Stimulated activated CD8-positive, alpha-beta memory T cell treated with anti-CD3 and anti-CD28 coated beads, Interleukin-4, amount 100 ng/mL, for 48 hours (primary cell): Measurements from ENCODE around the gene QDPR.

ENCODE experiments used
- DNase-seq: peaks from one replicate; pipeline ENCODE4 v3.0.0-alpha.2; 2020

QDPR gene

DNA sequence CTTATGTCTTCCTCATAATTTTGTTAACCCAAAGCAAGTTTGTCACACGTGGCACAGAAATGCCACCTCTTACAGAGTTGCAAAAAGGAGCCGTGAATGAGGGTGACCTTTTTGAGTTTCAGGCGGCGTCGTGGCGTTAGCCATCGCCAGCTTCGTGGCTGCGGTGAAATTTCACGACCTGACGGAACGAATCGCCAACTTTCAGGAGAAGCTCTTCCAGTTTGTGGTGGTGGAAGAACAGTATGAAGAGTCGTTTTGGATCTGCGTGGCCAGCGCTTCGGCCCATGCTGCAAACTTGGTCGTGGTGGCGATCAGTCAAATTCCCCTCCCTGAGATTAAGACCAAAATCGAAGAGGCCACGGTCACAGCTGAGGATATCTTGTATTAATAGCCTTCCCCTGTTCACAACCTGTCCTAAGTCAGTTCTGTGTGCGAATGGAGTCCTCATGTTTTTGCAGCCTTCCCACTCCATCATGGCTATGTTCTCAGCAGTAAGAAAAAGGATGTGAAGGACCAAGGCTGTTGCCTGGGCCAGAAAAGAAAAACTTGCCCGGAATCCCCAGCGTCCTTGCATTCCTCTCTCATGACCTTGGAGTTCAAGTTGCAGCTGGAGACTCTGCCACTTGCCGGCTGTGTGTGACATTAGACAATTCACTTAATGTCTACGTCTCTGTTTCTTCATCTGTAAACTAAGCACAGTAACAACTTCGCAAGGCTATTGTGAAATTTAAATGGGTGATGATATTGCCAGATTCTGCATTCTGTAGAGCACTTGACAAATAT, 15.0 kb upstream of the QDPR start:
- DNase-seq, result no peak

DNA sequence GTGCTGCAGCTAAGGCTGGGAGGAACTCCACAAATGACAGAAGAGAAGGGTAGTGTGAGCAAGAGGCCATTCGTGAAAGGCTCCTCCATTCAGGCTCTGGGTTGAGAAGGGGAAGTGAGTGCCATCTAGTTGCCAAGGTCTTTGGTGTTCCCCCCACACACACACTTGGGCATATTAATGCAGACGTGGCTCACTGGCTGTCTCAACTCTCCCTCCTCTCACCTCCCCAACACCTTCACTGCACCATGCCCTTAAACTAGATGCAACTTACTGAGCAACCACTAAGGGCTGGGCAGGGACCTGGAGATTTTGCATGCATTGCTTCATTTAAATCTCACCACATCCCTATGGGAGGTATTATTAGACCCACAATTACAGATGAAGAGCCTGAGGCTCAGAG, 11.8 kb upstream of the QDPR start:
- no peak for DNase-seq

DNA sequence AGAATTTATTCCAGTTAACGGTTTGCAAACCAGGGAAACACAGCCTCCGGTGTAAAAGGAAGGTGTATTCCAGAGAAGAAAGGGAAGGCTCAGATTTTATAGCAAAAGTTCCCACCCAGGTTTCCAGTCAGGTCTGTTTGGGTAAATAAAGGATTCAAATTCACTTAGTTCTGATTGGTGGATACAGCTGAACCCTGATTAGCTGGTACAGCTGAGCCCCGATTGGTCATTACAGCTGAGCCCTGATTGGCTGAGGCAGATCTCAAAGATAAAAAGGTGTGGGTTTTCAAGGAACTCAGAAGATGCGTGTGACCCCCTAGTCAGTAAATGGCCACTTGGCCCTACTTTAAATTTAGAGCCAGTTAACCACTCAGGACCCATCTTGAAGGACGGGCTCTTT, 9.7 kb upstream of the QDPR start:
- no peak for DNase-seq

DNA sequence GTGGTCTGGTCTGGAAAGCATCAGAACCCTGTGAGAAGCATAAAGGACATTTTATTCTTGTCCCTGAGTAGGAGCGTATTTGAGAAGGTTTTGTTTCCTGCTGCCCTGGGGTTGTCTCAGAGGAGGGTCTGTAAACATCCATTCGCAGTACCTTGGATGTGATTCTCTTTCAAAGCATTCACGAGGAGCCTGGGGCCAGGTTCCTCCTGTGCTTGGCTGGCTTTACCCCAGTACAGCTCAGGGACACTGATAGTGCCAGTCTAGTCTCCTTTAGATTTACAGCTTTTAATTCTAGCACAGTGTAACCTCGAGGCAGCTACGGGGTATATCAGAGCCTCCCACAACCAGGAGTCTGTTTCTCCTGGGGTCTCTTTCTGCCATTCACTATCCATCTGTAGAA, 5.8 kb upstream of the QDPR start:
- no peak for DNase-seq

DNA sequence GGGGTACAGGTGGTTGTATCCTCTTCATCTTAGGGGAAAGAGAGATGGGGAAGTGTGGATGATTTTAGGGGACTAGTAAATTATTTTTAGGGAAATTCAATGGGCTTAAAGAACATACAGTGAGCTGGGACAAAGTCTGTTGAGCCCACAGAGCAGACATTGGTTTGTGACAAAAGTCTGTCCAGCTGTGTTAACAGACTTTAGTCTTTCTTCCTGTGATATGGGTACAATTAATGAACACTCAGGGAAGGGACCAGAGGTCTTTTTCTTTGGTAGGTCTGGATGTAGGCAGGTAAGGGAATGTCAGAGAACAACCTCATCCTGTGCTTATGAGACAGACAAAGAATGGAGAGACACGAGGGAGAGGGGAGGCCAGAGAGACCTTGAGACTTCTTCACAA, 5.1 kb upstream of the QDPR start:
- DNase-seq, result no peak

DNA sequence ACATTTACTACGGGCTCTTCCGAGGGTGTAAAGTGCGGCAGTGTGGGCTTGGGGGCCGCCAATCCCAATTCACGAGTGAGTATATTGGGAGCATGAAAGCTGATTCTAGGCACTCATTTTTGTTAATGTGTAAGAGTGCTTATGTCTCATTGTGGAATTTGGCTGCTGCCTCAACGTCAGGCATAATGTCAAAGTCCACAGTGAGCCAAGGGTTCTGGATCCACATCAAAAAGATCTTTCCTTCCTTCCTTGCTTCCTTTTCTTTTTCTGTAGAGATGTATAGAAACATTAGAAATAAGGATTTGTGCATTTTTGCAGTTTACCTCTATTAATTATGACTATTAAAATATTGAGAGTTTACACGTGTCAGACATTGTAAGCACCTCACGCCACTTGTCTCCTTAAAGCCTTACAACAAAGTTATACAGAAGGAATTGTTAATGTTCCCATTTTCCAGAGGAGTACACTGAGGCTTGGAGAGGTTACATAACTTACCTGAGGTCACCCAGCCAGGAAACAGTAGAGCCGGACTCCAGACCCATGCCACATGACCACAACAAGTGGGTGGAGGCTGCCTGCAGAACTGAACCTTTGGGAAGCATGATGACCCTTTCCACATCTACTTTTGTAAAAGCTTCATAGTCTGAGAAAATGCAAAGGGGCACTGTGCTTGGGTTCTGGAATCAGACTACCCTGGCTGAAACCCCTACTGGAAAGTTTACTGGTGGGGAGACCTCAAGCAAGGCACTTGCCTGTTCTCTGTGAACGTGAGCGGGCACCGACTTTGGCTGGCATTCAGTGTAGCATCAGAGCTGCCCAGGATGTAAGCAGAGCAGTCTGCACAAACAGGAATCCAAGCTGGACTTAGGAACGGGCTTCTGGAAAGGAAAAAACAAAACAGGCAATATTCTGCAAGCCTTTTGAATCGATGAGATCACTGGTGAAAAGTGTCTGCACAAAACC, 3.8 kb upstream of the QDPR start:
- no peak for DNase-seq

DNA sequence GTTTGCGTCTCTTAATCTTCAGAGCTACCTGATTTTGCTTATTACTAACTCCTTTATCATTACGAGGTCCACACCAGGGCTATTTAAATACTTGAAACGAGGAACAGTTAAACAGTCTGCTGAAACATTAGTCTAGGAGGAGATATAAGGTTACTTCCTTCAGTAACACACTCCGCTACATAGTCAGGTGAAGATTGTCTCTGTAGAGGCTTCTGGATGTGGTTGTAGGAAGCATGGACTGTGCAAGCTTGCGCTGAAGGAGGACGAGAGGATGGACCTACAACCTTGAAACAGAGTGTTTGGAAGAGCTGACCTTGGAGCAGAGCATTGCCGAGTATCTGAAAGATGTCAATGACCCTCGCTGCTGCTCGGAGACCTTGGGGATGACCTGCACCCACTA, 3.0 kb upstream of the QDPR start, which contains the start of gene CLRN2:
Gene CLRN2, plus strand, starts transcription at position 301 of the 400 bp plus-strand sequence. CDS start 102 bp downstream, outside the sequence.
- DNase-seq, result no peak

DNA sequence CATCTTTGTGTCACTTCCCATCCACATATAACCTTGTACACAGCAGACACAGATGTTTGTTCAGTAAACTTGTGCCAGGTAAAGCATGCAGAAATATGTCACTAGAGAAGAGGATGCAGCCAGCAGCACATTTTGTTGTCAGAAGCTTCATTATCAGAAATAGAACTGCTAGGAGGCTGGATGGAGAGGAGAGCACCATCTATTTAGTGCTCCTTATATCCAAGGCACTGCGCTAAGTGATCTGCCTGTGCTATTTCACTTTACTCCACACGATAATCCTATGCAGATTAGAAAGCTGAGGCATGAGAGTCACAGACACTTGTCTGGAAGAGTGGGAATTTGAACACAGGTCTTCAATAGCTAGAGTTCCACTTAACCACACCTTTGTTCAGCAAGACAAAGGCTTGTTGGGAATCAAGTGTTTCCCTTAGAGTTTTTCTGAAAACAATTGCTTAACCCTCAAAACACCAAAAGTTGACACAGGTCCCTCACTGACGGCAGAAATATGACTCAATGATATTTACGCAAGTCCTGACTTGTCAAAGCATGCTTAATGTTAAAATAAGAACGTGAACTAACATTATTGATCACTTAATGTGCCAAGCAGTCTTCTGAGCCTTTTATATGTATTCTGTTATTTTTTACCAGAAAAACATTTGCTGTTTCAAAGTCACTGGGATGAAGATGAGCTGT, 1.2 kb upstream of the QDPR start:
- DNase-seq, result no peak

DNA sequence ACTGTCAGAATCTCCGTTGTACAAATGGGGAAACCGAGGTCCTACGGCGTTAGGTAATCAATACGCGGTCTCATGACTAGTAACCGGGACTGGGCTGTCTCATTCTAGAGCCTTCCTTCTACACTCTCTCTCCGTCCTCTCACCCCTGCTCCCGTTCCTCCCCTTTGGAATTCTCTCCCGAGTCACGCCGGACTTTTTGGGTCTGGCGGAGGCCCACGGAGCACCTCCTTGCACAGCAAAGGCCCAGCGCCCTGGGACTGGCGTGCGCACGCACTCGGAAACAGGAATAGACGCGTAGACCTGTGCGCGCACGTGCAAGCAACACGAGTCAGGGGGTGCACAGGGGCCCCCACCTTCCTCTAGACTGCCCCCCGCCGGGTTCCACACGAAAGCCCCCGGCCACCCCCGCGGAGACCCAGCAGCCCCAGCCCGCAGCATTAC, 361 bp downstream of the QDPR start:
- DNase-seq, result peak; percentile 72

DNA sequence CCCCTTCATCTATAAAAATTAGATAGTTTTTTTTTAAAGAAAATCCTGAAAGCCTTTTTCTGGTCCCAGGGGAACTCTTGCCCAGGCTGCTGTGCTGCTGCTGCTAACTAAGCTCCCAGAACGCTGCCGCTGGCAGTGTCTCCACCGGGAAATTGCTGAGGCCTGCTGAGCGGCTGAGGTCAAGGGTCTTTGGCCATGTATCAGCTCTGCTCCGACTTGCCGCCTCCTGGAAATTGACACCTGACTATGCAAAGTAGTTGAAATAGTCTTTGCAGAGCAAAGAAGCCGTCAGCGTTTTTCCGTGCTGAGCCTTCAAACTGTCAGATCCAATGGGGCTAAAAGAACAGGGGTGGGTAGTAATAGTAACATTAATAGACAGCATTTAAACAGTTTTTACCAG, 839 bp downstream of the QDPR start:
- no peak for DNase-seq

DNA sequence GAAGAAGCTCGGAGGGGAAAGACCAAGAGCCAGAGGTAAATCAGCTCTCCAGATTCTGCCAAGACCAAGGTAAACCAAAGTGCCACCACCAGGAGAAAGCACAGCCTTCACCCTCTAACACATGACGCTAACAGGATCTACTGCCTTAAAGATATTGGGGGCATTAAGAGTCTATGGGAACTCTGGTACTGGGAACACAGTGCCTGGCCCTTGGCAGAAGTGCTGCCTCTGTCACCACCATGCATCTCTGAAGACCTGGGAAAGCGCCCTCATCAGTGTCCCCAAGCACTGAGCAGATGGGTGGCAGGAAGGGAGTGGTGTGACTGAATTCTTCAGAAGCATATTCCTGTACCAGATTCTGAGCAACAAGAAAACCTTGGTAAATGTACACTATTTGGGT, 1.3 kb downstream of the QDPR start:
- no peak for DNase-seq

DNA sequence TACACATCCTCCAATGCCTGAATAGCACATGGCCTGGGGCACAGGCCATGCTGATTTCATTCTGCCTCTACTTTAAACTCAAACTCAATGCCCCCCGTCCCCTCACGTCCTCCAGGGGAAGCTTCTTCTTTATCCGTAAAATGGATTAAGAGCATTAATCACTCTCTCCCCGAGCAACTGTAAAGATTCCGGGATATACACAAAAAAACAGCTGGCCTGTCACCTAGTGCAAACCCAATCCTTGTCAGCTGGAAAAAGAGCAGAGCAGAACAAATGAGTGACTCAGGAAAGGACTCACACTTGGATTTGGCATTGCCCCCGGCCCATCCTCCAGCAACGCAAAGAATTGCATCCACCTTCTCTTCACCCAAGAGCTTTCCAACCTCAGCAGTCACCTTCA, 7.8 kb downstream of the QDPR start:
- no peak for DNase-seq

DNA sequence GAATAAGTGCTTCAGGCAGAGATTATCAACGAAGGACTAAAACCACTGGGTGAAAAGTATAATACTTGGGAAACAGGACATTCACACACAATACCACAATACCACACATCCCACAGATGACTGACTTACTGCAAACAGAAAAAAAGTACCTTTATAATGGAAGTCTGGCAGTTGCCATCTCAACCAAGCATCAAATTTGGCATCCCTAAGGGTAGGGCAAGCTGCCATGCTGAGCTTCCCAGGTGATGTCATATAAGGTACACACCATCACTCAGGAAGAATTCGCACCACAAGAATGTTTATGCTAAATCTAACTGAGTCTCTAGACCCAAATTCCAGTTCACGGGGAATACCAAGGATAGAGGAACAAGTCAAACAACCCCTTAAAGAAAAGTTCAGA, 9.1 kb downstream of the QDPR start:
- DNase-seq, result no peak

DNA sequence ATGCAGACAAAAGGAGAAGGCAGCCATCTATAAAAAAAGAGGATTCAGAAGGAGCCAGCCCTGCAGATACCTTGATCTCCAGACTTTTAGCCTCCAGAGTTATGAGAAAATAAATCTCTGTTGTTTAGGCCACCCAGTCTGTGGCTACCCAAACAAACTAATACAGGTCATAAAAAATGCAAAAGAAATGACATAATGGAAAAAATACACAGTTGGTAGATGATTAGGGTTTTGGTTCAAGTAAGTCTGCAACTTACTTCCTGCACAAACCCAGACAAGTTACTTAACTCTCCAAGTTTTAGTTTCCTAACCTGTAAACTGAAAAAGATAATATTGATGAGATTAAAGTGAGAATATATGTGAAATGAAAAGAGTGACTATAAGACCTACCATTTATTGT, 11.3 kb downstream of the QDPR start:
- DNase-seq, result no peak

DNA sequence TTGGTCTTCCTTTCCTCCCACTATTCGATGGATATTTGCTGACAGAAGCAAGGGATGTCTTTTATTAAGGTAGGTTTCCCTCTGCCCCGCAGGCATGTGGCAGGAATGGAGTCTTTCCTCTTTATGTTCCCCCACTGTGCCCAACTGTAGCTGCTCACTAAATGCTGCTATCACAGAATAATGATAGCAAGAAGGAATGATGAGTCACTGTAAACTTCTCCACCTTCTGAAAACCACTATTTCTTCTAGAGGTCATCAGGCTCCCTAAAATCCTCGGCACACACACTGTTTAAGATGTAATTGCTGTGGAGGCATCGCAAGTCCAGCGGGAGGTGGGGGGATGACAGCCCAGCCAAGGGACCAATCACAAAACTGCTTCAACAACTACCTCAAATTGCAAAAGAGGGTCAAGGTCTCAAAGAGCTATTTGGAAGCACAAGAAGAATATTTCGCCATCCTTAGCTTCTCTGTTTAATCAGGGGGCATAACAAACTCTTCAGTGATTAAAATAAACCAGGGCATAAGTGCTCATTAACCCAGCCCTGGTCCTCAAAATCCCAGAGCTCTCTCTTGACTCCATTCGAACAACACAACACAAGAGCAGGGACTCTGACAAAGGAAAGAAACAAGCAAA, 13.9 kb downstream of the QDPR start:
- no peak for DNase-seq

DNA sequence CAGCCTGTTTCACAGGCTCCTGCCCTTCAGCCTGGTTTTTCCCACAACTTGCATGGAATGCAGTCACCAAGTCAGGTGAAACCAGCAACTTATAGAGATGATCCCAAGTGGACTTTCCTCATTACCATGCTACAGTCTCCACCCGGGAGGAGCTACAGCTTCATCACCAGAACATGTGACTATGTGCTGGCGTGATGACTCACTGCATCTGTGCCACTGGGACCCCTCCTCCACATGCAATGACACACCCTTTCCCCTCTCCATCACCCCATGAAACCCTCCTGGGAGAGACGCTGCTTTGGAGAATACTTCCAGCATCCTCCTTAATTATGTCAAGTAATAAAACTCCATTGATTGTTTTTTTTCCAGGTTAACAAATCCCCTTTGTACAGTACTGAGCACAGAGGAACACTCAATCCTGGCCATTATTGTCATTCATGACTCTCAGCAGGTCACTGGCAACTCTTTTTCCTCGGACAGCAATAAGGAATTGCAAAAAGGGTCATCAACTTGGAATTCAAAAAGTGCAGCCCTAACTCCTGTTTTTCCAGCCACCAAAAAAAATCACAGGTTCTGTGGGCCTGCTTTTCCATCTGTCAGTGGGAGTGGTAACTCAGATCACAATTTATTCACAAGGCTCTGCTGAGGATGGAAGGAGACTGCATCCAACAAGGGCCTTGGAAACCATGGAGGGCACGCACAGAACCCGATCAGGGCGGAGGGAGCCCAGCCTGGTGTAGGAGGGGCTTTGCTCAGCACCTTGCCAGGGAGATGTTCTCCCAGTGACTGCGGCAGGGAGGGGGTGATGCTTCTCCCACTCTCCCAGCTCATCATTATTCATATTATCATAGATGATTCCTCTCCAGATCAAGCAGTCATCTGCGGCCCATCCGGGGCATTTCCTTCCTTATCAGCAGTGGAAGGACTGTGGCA, 17.4 kb downstream of the QDPR start:
- DNase-seq, result no peak

DNA sequence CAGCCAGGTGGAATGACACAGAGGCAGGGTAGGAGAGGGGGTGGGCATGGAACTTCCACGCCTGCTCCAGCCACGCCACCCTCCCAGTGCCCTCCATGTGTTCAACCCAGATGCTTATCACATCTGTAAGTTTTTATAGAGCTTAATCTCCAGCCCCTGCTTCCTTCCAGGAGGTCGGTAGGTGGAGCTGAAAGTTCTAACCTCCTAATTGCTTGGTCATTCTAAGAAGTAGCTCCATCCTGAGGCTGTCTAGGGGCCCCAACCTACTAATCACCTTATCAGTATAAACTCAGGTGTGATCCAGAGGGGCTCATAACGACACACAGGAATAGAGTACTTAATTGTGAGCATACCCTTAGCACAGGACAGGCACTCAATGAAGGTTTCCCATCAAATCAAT, 18.3 kb downstream of the QDPR start:
- DNase-seq, result no peak

DNA sequence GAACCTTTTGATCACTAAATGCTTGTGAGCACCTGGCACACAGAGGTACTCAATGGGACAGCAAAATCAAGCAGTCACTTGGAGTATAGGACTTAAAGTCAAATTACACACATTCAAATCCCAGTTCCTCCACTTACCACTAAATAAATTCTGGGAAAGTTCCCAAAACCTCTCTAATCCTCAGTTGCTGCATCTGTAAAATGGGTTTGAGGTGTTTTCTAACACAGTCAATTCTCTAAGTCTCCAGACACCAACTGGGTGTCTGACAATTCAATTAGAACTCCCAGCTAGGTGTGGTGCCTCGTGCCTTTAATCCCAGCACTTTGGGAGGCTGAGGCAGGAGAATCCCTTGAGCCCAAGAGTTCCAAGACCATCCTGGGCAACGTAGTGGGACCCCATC, 19.0 kb downstream of the QDPR start:
- DNase-seq, result no peak

DNA sequence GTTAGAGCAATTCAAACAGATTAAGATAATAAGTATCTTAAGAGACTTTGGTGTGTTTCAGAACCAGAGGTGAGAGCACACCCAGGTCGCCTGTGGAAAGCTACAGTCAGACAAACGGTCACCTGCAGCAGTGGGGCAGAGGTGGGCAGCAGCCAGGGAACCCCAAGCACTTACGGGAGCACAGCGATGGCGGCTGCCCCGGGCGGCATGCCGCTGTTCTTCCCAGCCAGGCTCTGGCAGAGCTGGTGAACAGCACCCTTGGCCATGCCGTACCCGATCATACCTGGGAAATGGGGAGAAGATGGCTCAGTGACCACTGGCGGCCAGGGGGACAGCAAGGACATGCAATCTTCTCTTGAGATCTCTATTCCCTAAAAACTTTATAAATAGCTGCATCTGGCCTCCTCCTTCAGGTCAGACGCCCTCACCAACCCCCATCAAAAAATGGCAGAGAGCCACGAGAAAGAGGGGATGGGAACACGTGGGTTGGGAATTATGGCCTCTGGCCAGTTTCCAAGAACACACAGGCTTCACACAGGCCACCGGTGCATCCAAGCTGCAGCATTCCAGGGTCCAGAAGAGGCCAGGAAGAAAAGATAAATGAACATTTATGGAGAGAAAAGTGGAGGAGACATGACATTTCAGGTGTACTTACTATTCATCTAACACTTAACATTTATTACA, 19.7 kb downstream of the QDPR start:
- no peak for DNase-seq

DNA sequence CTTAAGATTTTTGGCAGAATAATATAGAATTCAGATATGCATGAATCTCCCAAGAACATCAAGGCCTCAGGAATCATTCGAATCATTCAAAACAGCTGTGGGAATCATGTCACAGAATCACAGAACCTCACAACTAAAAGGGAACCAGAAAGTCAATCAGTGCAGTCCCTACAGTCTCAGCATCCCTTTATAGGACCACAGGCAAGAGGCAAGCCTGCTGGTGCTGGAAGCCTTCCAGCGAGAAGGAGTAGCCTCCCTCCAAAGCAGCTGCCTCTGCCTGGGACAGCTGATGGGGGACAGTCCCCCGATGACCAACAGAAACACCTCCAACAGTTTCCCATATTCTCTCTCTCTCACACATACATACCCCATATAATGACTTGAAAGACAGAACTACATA, 20.7 kb downstream of the QDPR start:
- DNase-seq, result no peak

DNA sequence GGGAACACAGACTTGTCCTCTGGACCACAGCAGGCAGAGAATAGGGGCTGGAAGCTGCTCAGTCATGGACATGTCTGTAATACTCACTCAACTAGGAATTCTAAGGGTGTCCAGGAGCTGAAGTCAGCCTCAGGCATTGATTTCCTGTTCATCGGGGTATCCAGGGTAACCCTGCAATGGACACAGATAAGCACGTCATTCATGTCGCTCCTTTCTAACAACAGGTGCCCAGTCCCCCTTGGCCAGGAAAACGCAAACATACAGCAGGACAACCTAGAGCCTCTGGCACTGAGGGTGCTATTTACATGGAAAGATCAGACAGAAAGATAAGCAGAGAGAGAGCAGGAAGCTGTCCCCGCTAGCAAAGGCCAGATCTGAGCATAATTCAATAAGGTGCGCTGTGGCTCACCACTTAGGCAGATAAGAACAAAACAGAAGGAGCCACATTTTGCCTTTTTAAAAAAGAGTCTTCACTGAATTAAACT, 21.3 kb downstream of the QDPR start:
- DNase-seq, result no peak
